Measurements from ENCODE around the gene COL5A2.

Gene COL5A2

GRCh38 chr2:189116087-189116486 is 63.5 kb downstream of the COL5A2 start:
- DNase-seq (ENCODE audit: low read depth, low spot score), result no peak
- H3K4me3 ChIP-seq (ENCODE audit: low read length), result no peak overlapping the region

DNA sequence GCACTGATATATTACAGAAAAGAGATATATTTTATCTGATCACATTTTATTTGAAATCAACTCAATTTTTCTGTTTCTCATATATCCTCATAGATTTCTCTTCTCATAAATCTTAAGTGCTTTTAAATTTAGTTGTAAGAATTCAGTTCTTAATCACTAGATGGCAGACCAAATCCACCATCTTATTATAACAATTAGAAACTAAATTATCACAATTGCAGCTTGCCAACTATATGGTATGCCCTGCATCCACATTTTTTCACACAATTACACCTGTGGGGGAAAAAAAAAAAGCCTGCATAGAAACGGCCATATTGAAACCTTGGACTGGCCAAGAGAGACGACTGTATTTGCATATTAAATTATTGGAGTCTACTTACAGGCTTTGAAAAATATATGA is 64.4 kb downstream of the COL5A2 start:
- H3K4me3 ChIP-seq (ENCODE audit: low read length), result no peak overlapping the region
- DNase-seq (ENCODE audit: low read depth, low spot score), result peak; percentile 4

GRCh38 chr2:189113963-189114362 is 65.6 kb downstream of the COL5A2 start:
- no peak for DNase-seq (ENCODE audit: low read depth, low spot score)
- H3K4me3 ChIP-seq (ENCODE audit: low read length), result no peak overlapping the region

GRCh38 chr2:189111063-189111715 is 68.4 kb downstream of the COL5A2 start:
- no peak overlapping the region for H3K4me3 ChIP-seq (ENCODE audit: low read length)

GRCh38 chr2:189109921-189110397 is 69.6 kb downstream of the COL5A2 start:
- no peak for DNase-seq (ENCODE audit: low read depth, low spot score)
- no peak overlapping the region for H3K4me3 ChIP-seq (ENCODE audit: low read length)

More at GRCh38 chr2:189111063-189111715, 68.4 kb downstream of the COL5A2 start:
- no peak for DNase-seq (ENCODE audit: low read depth, low spot score)

GRCh38 chr2:189104934-189105333 is 74.6 kb downstream of the COL5A2 start:
- no peak for DNase-seq (ENCODE audit: low read depth, low spot score)
- no peak overlapping the region for H3K4me3 ChIP-seq (ENCODE audit: low read length)

GRCh38 chr2:189102735-189103134 is 76.8 kb downstream of the COL5A2 start:
- H3K4me3 ChIP-seq (ENCODE audit: low read length), result no peak overlapping the region
- DNase-seq (ENCODE audit: low read depth, low spot score), result no peak

GRCh38 chr2:189097934-189098333 is 81.6 kb downstream of the COL5A2 start:
- DNase-seq (ENCODE audit: low read depth, low spot score), result no peak
- no peak overlapping the region for H3K4me3 ChIP-seq (ENCODE audit: low read length)

DNA sequence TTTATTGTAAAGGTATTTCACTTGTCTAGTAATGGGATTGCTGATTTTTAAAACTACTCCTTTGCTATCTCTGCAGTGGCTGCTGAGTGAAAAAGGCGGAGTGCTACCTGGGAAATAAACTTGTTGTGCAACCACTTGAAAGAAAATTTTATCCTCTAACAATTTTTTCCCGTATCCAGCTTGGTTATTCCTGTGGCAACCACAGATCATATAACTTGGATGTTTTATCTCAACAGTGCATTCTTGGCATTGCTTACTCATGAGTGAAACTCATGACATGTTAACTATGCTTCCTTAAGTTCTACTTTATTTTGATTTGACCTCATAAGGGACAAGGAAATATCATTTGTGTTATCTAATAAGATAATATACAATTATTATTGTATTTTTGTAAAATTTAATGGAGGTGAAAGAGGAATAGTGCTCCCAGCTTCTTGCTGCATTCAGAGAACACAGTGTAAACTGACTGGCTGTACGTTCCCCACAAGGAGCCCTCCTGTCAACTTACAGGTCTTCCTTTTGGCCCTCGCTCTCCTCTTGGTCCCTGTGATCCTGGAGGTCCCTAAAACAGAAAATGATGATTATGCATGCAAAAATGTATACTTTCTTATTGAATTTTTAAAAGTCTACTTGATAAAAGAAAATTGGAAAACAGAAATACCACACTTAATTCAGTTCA is 82.7 kb downstream of the COL5A2 start:
- H3K4me3 ChIP-seq (ENCODE audit: low read length), result no peak overlapping the region
- DNase-seq (ENCODE audit: low read depth, low spot score), result no peak

GRCh38 chr2:189095101-189095500 is 84.5 kb downstream of the COL5A2 start:
- no peak for DNase-seq (ENCODE audit: low read depth, low spot score)
- no peak overlapping the region for H3K4me3 ChIP-seq (ENCODE audit: low read length)

- no peak overlapping the region for H3K4me3 ChIP-seq (ENCODE audit: low read length)
- no peak for DNase-seq (ENCODE audit: low read depth, low spot score)
Measured at GRCh38 chr2:189092936-189093335, 86.6 kb downstream of the COL5A2 start.

- no peak overlapping the region for H3K4me3 ChIP-seq (ENCODE audit: low read length)
- no peak for DNase-seq (ENCODE audit: low read depth, low spot score)
Measured at GRCh38 chr2:189091253-189091652, 88.3 kb downstream of the COL5A2 start.

DNA sequence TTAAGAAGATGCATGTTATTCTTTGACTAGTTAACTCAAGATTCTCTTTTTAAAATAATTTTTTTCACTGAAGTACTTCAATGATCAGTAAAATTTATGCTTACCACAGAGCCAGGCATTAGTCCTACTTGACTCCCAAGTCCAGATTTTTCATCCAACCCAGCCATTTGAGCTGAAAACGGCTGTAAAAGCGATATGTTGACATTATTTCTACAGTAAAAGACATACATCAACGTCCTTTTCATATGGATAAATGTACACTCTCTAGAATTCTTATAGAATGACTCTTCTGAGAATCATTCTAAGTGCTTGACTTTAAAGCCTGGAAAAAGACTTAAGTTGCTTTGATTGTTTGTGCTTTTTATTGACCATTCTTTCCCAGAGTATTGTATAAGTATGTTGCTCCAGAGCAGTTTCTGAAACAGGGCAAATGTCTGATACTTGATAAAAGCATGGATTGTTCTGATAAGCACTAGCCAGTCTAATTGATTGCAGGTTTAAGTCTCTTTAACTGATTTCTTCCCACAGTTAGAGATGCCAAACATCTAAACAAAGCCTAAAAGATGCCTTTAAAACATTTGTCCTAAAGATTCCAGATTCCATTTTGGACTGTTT is 90.9 kb downstream of the COL5A2 start:
- DNase-seq (ENCODE audit: low read depth, low spot score), result no peak
- no peak overlapping the region for H3K4me3 ChIP-seq (ENCODE audit: low read length)

GRCh38 chr2:189086710-189087109 is 92.9 kb downstream of the COL5A2 start:
- DNase-seq (ENCODE audit: low read depth, low spot score), result no peak
- no peak overlapping the region for H3K4me3 ChIP-seq (ENCODE audit: low read length)

DNA sequence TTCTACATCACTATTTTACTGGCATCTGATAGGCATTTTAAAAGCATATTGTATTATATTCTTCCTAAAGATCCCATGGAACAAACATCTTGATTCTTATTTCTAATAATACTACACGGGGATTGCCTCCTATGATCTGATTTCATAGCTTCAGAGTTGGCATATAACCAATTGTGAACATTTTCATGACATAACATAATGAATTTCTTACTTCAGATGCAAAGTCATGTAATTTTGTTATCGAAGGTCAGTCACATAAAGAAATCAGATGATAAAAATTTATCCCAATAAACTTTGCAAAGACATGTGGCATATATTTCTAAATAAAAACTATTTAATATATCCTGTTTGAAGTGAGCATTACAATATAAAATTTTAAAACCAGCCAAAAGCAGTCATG is 93.3 kb downstream of the COL5A2 start:
- no peak overlapping the region for H3K4me3 ChIP-seq (ENCODE audit: low read length)
- DNase-seq (ENCODE audit: low read depth, low spot score), result no peak

DNA sequence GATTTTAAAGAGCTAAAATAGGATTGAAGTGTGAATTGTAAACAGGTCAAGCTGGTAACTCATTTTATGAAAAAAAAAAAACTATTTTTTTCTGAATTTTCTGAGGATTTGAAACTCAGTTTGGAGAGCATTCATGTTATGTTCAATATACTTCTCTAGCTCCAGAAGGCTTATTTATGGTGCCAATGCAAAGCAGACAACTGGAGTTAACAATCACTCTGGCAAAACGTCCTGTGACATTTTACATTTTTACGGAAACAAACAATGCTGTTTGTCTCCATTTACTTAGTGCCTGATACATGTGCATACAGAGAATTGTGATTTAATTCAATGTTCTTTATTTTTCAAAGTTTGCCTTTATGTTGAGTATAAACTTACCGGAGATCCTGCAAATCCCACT is 96.0 kb downstream of the COL5A2 start:
- no peak overlapping the region for H3K4me3 ChIP-seq (ENCODE audit: low read length)
- no peak for DNase-seq (ENCODE audit: low read depth, low spot score)

- no peak overlapping the region for H3K4me3 ChIP-seq (ENCODE audit: low read length)
- DNase-seq (ENCODE audit: low read depth, low spot score), result no peak
Measured at GRCh38 chr2:189083106-189083505, 96.5 kb downstream of the COL5A2 start.

- no peak overlapping the region for H3K4me3 ChIP-seq (ENCODE audit: low read length)
- no peak for DNase-seq (ENCODE audit: low read depth, low spot score)
Measured at GRCh38 chr2:189082376-189082975, 97.1 kb downstream of the COL5A2 start.

- DNase-seq (ENCODE audit: low read depth, low spot score), result no peak
Measured at GRCh38 chr2:189076572-189076971, 103.0 kb downstream of the COL5A2 start.

DNA sequence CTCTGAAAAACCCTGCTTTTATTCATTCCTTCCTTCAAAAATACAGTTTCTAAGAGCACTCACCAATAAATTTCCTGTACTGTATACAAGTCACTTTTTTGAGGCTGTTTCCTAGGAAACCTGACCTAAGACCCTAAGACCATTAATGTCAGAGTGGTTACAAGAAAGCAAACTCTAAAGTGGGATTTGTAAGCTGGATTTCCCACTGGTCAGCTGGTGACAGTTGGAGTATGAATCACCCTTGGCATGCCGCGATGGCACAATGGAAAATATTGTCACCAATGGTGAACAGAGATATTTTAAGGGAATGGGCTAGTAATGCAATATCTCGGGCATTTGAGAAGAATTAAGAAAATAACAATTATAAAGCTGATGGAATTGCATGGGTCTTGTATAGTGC is 103.4 kb downstream of the COL5A2 start:
- DNase-seq (ENCODE audit: low read depth, low spot score), result no peak

More at GRCh38 chr2:189076572-189076971, 103.0 kb downstream of the COL5A2 start:
- no peak overlapping the region for H3K4me3 ChIP-seq (ENCODE audit: low read length)

More for the DNA sequence above, 103.4 kb downstream of the COL5A2 start:
- H3K4me3 ChIP-seq (ENCODE audit: low read length), result no peak overlapping the region

Data from Jurkat, Clone E6-1 (cell line).